Astrocyte of the cerebellum (primary cell): ENCODE measurements around the gene CUX1.

ENCODE experiments used
- DNase-seq: peaks from one replicate; pipeline ENCODE4 v3.0.0-alpha.2; 2011; ENCODE audit warnings: low read depth
- H3K4me3 ChIP-seq: 2 replicates; pipeline ENCODE4 v1.5.1; 2011; ENCODE audit warnings: mild to moderate bottlenecking, low read depth, low read length, moderate library complexity
- CTCF ChIP-seq: IDR thresholded peaks from 2 replicates; pipeline ENCODE4 v1.5.1; 2012; ENCODE audit warnings: low read length, low read depth, moderate library complexity, mild to moderate bottlenecking; ENCODE audit errors: missing control alignments
- in situ Hi-C: cut with HindIII; loops from 2 replicates; pipeline ENCODE4 v1.10.0; 2017; ENCODE audit warnings: low sequenced_read_pairs

The CUX1 gene

DNA sequence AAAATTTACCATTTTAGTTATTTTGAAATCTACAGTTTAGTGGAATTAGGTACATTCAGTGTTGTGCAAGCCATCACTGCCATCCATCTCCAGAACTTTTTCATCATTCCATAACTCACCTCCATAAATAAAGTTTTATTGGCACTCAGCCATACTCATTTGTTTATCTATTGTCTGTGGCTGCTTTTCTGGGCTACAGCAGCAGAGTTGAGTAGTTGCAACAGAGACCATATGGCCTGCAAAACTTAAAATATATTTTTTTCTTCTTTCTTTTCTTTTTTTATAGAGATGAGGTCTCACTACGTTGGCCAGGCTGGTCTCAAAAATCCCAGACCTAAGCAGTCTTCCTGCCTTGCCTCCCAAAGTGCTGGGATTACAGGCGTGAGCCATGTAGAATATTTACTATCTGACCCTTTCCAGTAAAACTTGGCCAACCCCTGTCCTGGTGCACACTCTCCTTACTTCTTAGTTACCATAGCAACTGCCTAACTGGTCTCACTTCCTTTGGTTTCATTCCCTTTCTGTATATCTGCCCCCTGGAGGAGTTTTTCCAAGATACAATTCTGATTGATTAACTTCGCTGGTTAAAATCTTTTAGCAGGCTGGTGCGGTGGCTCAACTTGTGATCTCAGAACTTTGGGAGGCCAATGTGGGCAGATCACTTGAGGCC is 133.2 kb downstream of the CUX1 start:
- in situ Hi-C loops: no loop called here
- H3K4me3 ChIP-seq: no peak overlapping the region
- peak; percentile 51 for DNase-seq
- peak; percentile 38 for TF ChIP-seq CTCF

DNA sequence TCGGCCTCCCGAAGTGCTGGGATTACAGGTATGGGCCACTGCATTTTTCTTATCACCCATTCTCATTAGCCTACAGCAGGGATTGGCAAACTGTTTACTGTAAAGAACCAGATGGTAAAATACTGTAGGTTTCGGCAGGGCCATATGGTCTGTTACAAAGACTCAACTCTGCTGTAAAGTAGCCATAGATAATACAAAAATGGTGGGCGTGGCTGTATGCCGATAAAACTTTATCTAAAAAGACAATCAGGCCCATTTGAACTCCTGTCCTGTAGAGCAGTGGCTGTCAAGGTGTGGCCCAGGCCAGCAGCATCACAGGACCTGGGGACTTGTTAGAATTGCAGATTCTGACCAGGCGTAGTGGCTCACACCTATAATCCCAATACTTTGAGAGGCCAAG is 134.3 kb downstream of the CUX1 start:
- in situ Hi-C loops: no loop called here
- TF ChIP-seq CTCF: no peak
- no peak for DNase-seq
- H3K4me3 ChIP-seq: no peak overlapping the region

DNA sequence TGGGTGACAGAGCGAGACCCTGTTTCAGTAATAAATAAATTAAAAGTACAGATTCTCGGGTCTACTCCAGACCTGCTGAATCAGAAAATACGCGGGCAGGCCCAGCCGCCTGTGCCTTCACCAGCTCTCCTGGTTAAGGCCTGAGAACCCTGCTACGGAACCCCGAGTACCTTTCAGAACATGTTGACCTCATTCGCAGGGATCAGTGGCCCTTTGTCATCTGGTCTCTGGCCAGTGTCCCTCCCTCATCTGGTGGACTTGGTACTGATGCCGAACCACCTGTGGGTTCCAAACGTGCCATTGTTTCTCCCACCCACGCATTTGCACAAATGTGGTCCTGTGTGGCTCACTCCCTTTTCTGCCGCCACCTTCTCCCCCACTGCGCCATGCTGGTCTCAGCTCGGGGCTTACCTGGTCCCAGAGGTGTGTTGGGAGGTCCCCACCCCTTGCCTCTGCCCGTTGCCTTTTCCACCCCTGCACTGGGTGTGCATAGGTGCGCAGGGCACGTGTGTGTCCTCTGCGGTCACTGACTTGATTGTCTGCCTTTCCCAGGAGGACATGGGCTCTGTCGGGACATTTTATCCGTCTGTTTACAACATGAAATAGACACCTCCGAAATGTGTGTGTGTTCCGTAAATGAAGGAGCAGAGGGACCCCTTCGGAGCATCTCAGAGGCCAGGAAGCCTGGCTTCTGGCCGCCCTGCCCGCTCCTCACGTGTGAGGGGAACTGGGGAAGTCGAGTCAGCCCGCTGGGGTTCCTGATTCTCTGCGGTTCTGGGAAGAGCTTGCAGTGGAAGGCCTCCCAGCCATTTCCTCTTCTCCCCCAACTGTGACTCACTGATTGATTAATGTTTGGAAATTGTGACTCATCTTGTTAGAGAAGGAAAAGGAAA is 135.2 kb downstream of the CUX1 start:
- H3K4me3 ChIP-seq: no peak overlapping the region
- DNase-seq: peak; percentile 77
- no peak for TF ChIP-seq CTCF
- in situ Hi-C loops: no loop called here

DNA sequence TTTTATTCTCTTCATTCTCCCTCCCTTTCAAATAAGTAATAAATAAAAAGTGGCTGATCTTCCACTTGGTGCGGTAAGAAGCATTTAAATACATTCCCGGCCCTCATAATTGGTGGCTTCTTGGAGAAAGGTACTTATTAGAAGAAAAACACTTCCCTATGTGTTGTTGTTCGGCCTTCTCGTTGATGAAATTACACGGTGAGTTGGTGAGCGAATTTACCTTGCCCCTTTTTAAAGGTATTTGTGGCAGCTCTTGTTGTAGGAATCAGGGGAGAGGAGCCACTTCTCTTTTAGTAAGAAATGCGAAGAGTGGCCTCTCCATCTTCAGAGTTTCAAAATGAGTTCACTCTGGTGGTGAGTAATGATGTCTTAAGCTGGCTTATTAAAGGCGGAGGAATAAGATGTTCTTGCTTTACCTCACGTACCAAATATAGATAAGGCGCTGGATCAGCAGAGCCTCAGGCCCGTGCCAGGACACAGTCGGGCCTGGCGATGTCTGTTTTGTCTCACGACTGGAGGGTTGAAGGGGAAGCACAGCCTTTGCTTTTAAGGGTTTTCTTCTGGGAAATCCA is 135.9 kb downstream of the CUX1 start:
- in situ Hi-C loops: no loop called here
- no peak for TF ChIP-seq CTCF
- H3K4me3 ChIP-seq: no peak overlapping the region
- no peak for DNase-seq

DNA sequence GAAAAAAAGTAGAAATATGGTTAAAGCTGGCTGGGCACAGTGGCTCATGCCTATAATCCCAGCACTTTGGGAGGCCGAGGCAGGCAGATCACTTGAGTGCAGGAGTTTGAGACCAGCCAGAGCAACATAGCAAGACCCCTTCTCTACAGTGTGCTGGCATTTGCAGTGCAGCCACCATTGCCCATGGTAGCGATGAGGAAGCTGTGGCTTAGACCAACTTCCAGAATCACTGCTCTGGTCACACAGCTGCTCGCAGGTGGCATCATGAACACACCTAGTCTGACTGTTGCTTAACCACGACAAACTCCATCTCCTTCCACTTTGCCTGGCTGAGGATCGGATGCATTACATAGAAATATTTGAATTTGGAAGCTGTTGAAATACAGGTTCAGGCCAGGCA is 137.1 kb downstream of the CUX1 start:
- no peak for DNase-seq
- no peak overlapping the region for H3K4me3 ChIP-seq
- TF ChIP-seq CTCF: no peak
- in situ Hi-C loops: no loop called here

DNA sequence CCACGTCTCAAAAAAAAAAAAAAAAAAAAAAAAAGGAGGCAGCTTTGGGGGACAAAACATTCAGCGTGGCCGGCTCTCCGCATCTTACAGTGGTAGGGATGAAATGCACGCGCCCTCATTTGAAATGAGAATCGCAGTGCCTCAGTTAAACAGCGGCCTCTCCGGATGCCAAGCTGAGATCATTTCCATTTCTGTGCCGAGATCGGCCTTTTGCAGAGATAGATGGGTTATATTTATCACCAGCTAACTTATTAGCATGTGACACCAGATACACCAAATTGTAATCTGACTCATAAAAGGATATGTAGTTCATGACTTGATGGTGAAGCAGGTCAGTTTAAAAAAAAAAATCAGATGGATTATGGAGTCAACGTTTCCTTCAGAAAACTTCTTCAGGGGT is 138.7 kb downstream of the CUX1 start:
- no peak for TF ChIP-seq CTCF
- H3K4me3 ChIP-seq: no peak overlapping the region
- in situ Hi-C loops: no loop called here
- no peak for DNase-seq
